Measurements from ENCODE around the gene GPR4. TPM values are rescaled to one million over a fixed set of nuclear protein-coding genes. Genes with fewer than 3 reads are reported as not detected.

Gene GPR4
- total RNA-seq, 1 experiment from 2014 or later: not detected

GRCh38 chr19:45598267-45599001 lies 3.6 kb downstream of the GPR4 start:
- H3K27me3 Mint-ChIP-seq (ENCODE audit: insufficient read depth, unreplicated experiment): peaks cover 73% of the 10 kb centered on the region
- ChIA-PET POLR2A (no interaction called here), CTCF (interaction anchor here (1.7 kb wide), 1 partner anchor 44 kb away, joined by 4 read pairs; no protein-coding TSS in a partner anchor)
- no peaks in the 10 kb centered on the region for H3K9me3 Mint-ChIP-seq (ENCODE audit: unreplicated experiment)
- TF ChIP-seq, protein P1, sequence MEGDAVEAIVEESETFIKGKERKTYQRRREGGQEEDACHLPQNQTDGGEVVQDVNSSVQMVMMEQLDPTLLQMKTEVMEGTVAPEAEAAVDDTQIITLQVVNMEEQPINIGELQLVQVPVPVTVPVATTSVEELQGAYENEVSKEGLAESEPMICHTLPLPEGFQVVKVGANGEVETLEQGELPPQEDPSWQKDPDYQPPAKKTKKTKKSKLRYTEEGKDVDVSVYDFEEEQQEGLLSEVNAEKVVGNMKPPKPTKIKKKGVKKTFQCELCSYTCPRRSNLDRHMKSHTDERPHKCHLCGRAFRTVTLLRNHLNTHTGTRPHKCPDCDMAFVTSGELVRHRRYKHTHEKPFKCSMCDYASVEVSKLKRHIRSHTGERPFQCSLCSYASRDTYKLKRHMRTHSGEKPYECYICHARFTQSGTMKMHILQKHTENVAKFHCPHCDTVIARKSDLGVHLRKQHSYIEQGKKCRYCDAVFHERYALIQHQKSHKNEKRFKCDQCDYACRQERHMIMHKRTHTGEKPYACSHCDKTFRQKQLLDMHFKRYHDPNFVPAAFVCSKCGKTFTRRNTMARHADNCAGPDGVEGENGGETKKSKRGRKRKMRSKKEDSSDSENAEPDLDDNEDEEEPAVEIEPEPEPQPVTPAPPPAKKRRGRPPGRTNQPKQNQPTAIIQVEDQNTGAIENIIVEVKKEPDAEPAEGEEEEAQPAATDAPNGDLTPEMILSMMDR (IDR thresholded peaks at IDR 0.05; ENCODE audit: unreplicated experiment): no peak
- no peak for DNase-seq (ENCODE audit: unreplicated experiment)
- H3K36me3 Mint-ChIP-seq (ENCODE audit: insufficient read depth, unreplicated experiment): no peaks in the 10 kb centered on the region
- H3K27ac Mint-ChIP-seq (ENCODE audit: low read depth, unreplicated experiment): no peak overlapping the region
- BruUV-seq (replicated peaks): no TSS peak
- peaks cover 17% of the 10 kb centered on the region for H3K4me1 Mint-ChIP-seq (ENCODE audit: insufficient read depth, unreplicated experiment)
- intact Hi-C loops (cut with micrococcal nuclease): no loop called here
- H3K4me3 Mint-ChIP-seq (ENCODE audit: unreplicated experiment): no peak overlapping the region

GRCh38 chr19:45597425-45598111 lies 4.4 kb downstream of the GPR4 start:
- Mint-ChIP-seq H3K4me3 (ENCODE audit: unreplicated experiment) (no peak overlapping the region), H3K27me3 (ENCODE audit: insufficient read depth, unreplicated experiment) (peaks cover 68% of the 10 kb centered on the region), H3K9me3 (ENCODE audit: unreplicated experiment) (no peaks in the 10 kb centered on the region), H3K4me1 (ENCODE audit: insufficient read depth, unreplicated experiment) (peaks cover 17% of the 10 kb centered on the region), H3K27ac (ENCODE audit: low read depth, unreplicated experiment) (no peak overlapping the region), H3K36me3 (ENCODE audit: insufficient read depth, unreplicated experiment) (no peaks in the 10 kb centered on the region)
- POLR2A ChIA-PET: no interaction called here
- CTCF ChIA-PET: interaction anchor here (0.6 to 1.7 kb wide), 2 partner anchors 8 to 44 kb away, joined by 3 to 4 read pairs; no protein-coding TSS in a partner anchor
- TF ChIP-seq, protein P1 (IDR thresholded peaks at IDR 0.05; ENCODE audit: unreplicated experiment): no peak
- BruUV-seq (replicated peaks): no TSS peak
- intact Hi-C loops (cut with micrococcal nuclease): no loop called here
- no peak for DNase-seq (ENCODE audit: unreplicated experiment)

DNA sequence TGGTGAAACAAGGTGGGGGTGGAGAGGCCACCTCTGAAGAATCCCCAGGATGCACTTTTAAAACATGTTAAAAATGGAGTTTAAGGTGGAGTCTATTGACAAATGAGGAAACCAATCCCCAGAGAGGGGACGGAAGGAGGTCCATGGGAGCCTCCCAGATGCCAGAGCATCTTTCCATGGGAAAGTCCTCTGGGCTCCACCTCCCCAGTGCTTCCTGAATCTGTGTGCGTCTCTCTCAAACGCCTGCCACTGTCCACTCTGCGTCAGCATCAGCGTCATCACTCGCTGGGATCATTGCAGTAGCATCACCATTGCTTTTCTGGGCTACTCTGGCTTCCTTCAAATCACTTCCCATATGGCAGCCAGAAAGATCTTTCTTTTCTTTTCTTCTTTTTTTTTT lies 6.2 kb downstream of the GPR4 start:
- H3K9me3 Mint-ChIP-seq (ENCODE audit: unreplicated experiment): no peaks in the 10 kb centered on the region
- no peak overlapping the region for H3K4me3 Mint-ChIP-seq (ENCODE audit: unreplicated experiment)
- BruUV-seq (replicated peaks): no TSS peak
- H3K4me1 Mint-ChIP-seq (ENCODE audit: insufficient read depth, unreplicated experiment): peaks cover 18% of the 10 kb centered on the region
- POLR2A ChIA-PET: interaction anchor here (2.2 kb wide), 1 partner anchor 11 kb away, joined by 11 read pairs; the partner anchor contains the start of gene OPA3
- CTCF ChIA-PET: interaction anchor here (0.6 to 1.8 kb wide), 3 partner anchors 17 to 103 kb away, joined by 3 to 4 read pairs (median 3); no protein-coding TSS in a partner anchor
- TF ChIP-seq, protein P1 (IDR thresholded peaks at IDR 0.05; ENCODE audit: unreplicated experiment): no peak
- H3K27ac Mint-ChIP-seq (ENCODE audit: low read depth, unreplicated experiment): no peak overlapping the region
- no peaks in the 10 kb centered on the region for H3K36me3 Mint-ChIP-seq (ENCODE audit: insufficient read depth, unreplicated experiment)
- H3K27me3 Mint-ChIP-seq (ENCODE audit: insufficient read depth, unreplicated experiment): peaks cover 50% of the 10 kb centered on the region
- intact Hi-C loops (cut with micrococcal nuclease): no loop called here
- DNase-seq (ENCODE audit: unreplicated experiment): no peak

DNA sequence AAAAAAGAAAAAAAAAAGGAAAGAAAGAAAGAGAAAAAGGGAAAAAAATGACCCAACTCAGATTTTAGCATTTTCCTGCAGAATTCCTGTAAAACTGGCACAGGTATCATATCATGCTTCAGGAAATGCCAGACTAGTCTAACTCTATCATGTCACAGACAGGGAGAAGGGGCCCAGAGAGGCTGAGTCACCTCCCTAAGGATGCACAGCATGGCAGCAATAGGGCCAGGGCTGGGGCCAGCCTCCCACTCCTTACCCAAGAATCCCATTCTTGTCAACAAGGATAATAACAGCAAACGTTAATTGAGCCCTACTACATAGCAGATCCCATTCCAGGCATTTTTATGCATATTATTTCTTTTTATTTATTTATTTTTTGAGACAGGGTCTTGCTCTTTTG lies 8.5 kb downstream of the GPR4 start:
- no peak overlapping the region for H3K27ac Mint-ChIP-seq (ENCODE audit: low read depth, unreplicated experiment)
- ChIA-PET POLR2A (interaction anchor here (2.2 kb wide), 1 partner anchor 9 kb away, joined by 11 read pairs; the partner anchor contains the start of gene OPA3), CTCF (no interaction called here)
- peaks cover 14% of the 10 kb centered on the region for H3K4me1 Mint-ChIP-seq (ENCODE audit: insufficient read depth, unreplicated experiment)
- H3K36me3 Mint-ChIP-seq (ENCODE audit: insufficient read depth, unreplicated experiment): no peaks in the 10 kb centered on the region
- no peak overlapping the region for H3K4me3 Mint-ChIP-seq (ENCODE audit: unreplicated experiment)
- DNase-seq (ENCODE audit: unreplicated experiment): no peak
- intact Hi-C loops (cut with micrococcal nuclease): no loop called here
- H3K27me3 Mint-ChIP-seq (ENCODE audit: insufficient read depth, unreplicated experiment): peaks cover 28% of the 10 kb centered on the region
- TF ChIP-seq, protein P1 (IDR thresholded peaks at IDR 0.05; ENCODE audit: unreplicated experiment): no peak
- BruUV-seq (replicated peaks): no TSS peak
- H3K9me3 Mint-ChIP-seq (ENCODE audit: unreplicated experiment): no peaks in the 10 kb centered on the region

Data from MCF 10A (cell line).